OCI-M2 (cell line): ENCODE measurements around the gene DUOXA2.
"Not testable (repeated sequence)": the region's sequence is repeated elsewhere in the genome, so short reads cannot be mapped to it uniquely, and the experiment has no call there.

Source experiments
- DNase-seq: peaks from one replicate; lab custom pipeline; 2025; ENCODE audit not compliant: unreplicated experiment; lab: John Stamatoyannopoulos, UW

DUOXA2 gene

GRCh38 chr15:45134682-45135604, 20.8 kb downstream of the DUOXA2 start:
- no peak for DNase-seq

GRCh38 chr15:45135705-45136377, 21.7 kb downstream of the DUOXA2 start:
- not testable (repeated sequence) for DNase-seq

- no peak for DNase-seq
These were observed 22.2 kb downstream of the DUOXA2 start for GRCh38 chr15:45136378-45136764.

- no peak for DNase-seq
These were observed 23.6 kb downstream of the DUOXA2 start for GRCh38 chr15:45137703-45138102.

GRCh38 chr15:45138814-45139765, 25.0 kb downstream of the DUOXA2 start:
- DNase-seq: no peak

- no peak for DNase-seq
These were observed 25.6 kb downstream of the DUOXA2 start for GRCh38 chr15:45139770-45140169.

- DNase-seq: no peak
These were observed 26.6 kb downstream of the DUOXA2 start for GRCh38 chr15:45140557-45141250.

GRCh38 chr15:45141386-45141785, 27.3 kb downstream of the DUOXA2 start:
- DNase-seq: no peak

- DNase-seq: no peak
These were observed 28.9 kb downstream of the DUOXA2 start for GRCh38 chr15:45143056-45143455.

- DNase-seq: no peak
These were observed 29.8 kb downstream of the DUOXA2 start for GRCh38 chr15:45143946-45144345.

- DNase-seq: no peak
These were observed 30.6 kb downstream of the DUOXA2 start for GRCh38 chr15:45144775-45145174.

GRCh38 chr15:45146405-45146804, 32.3 kb downstream of the DUOXA2 start:
- no peak for DNase-seq

- no peak for DNase-seq
These were observed 33.5 kb downstream of the DUOXA2 start for GRCh38 chr15:45147606-45148005.

GRCh38 chr15:45148076-45149059, 34.2 kb downstream of the DUOXA2 start:
- DNase-seq: peak; percentile 18

GRCh38 chr15:45149060-45149459, 34.9 kb downstream of the DUOXA2 start:
- DNase-seq: no peak

GRCh38 chr15:45150481-45150880, 36.4 kb downstream of the DUOXA2 start:
- DNase-seq: no peak

- DNase-seq: no peak
These were observed 36.9 kb downstream of the DUOXA2 start for GRCh38 chr15:45150997-45151396.

GRCh38 chr15:45151998-45152828, 38.1 kb downstream of the DUOXA2 start:
- no peak for DNase-seq
